ENCODE measurements around the gene PSMB10.

PSMB10 gene

GRCh38 chr16:67922221-67922620 lies 14.4 kb downstream of the PSMB10 start:
- H3K36me3 ChIP-seq (ENCODE audit: control insufficient read depth, insufficient read depth, low read length), result no peaks in the 10 kb centered on the region
- no peak overlapping the region for H3K4me2 ChIP-seq (ENCODE audit: low read length)
- peaks cover 5% of the 10 kb centered on the region for H3K4me1 ChIP-seq
- TF ChIP-seq CTCF (IDR thresholded peaks at IDR 0.05), result no peak
- H2AFZ ChIP-seq, result no peak overlapping the region
- no peaks in the 10 kb centered on the region for H3K27me3 ChIP-seq (ENCODE audit: control insufficient read depth, insufficient read depth, low read length)
- H3K4me3 ChIP-seq (ENCODE audit: low read depth, low read length), result no peak overlapping the region
- no peaks in the 10 kb centered on the region for H3K9me3 ChIP-seq (ENCODE audit: control insufficient read depth, low read length)
- H3K9ac ChIP-seq, result no peak overlapping the region
- H3K27ac ChIP-seq, result no peak overlapping the region
- H3K79me2 ChIP-seq, result peaks cover 53% of the 10 kb centered on the region

GRCh38 chr16:67919622-67920221 lies 16.9 kb downstream of the PSMB10 start:
- no peaks in the 10 kb centered on the region for H3K9me3 ChIP-seq (ENCODE audit: control insufficient read depth, low read length)
- H3K4me1 ChIP-seq, result peaks cover 13% of the 10 kb centered on the region
- H3K36me3 ChIP-seq (ENCODE audit: control insufficient read depth, insufficient read depth, low read length), result no peaks in the 10 kb centered on the region
- no peak overlapping the region for H3K9ac ChIP-seq
- no peak overlapping the region for H2AFZ ChIP-seq
- peaks cover 70% of the 10 kb centered on the region for H3K79me2 ChIP-seq
- H3K27ac ChIP-seq, result no peak overlapping the region
- no peak overlapping the region for H3K4me3 ChIP-seq (ENCODE audit: low read depth, low read length)
- no peak for TF ChIP-seq CTCF (IDR thresholded peaks at IDR 0.05)
- no peaks in the 10 kb centered on the region for H3K27me3 ChIP-seq (ENCODE audit: control insufficient read depth, insufficient read depth, low read length)
- no peak overlapping the region for H3K4me2 ChIP-seq (ENCODE audit: low read length)

- no peaks in the 10 kb centered on the region for H3K9me3 ChIP-seq (ENCODE audit: control insufficient read depth, low read length)
- H3K27ac ChIP-seq, result peak overlapping the region; percentile 52
- H3K27me3 ChIP-seq (ENCODE audit: control insufficient read depth, insufficient read depth, low read length), result no peaks in the 10 kb centered on the region
- no peak for TF ChIP-seq CTCF (IDR thresholded peaks at IDR 0.05)
- H3K4me3 ChIP-seq (ENCODE audit: low read depth, low read length), result no peak overlapping the region
- H3K4me2 ChIP-seq (ENCODE audit: low read length), result no peak overlapping the region
- H3K36me3 ChIP-seq (ENCODE audit: control insufficient read depth, insufficient read depth, low read length), result no peaks in the 10 kb centered on the region
- no peak overlapping the region for H3K9ac ChIP-seq
- H3K79me2 ChIP-seq, result peaks cover 74% of the 10 kb centered on the region
- H3K4me1 ChIP-seq, result peaks cover 13% of the 10 kb centered on the region
- no peak overlapping the region for H2AFZ ChIP-seq
Observed at GRCh38 chr16:67917852-67918236, 18.8 kb downstream of the PSMB10 start.

- no peak overlapping the region for H3K9ac ChIP-seq
- no peaks in the 10 kb centered on the region for H3K9me3 ChIP-seq (ENCODE audit: control insufficient read depth, low read length)
- H3K4me3 ChIP-seq (ENCODE audit: low read depth, low read length), result no peak overlapping the region
- H2AFZ ChIP-seq, result no peak overlapping the region
- TF ChIP-seq CTCF (IDR thresholded peaks at IDR 0.05), result no peak
- H3K27me3 ChIP-seq (ENCODE audit: control insufficient read depth, insufficient read depth, low read length), result no peaks in the 10 kb centered on the region
- H3K4me2 ChIP-seq (ENCODE audit: low read length), result no peak overlapping the region
- peak overlapping the region; percentile 52 for H3K27ac ChIP-seq
- H3K36me3 ChIP-seq (ENCODE audit: control insufficient read depth, insufficient read depth, low read length), result no peaks in the 10 kb centered on the region
- H3K4me1 ChIP-seq, result peaks cover 13% of the 10 kb centered on the region
- peaks cover 77% of the 10 kb centered on the region for H3K79me2 ChIP-seq
Observed at GRCh38 chr16:67917140-67917851, 19.4 kb downstream of the PSMB10 start.
